Left lobe of liver (tissue), 2 donors: Measurements from ENCODE around the gene PARVA. TPM values are rescaled to one million over a fixed set of nuclear protein-coding genes. Genes with fewer than 3 reads are reported as not detected.
A peak's percentile ranks its signal among the peaks of the same experiment; 100 is the strongest.

Experiments
- ATAC-seq: fragments of 200-7000 bp; cut with Tn5 transposase; one replicate; pipeline ENCODE4 v1.9.1; 2020; ENCODE audit warnings: mild to moderate bottlenecking, moderate library complexity
- DNase-seq: peaks from one replicate; pipeline ENCODE4 v3.0.0-alpha.2; 2020; ENCODE audit warnings: low spot score
- total RNA-seq: library from RNA; stranded (reverse); gene quantifications from one replicate; pipeline ENCODE4 v1.2.1, GENCODE V29; 2021
- donor health status: DM: no; HTN: no; CAD: no; lungs with moderate emphysema.
- donor health status: DM: no; HTN: yes; CAD: no.

Gene PARVA
- total RNA-seq, 1 donor from 2014 or later = 22.4 TPM

DNA sequence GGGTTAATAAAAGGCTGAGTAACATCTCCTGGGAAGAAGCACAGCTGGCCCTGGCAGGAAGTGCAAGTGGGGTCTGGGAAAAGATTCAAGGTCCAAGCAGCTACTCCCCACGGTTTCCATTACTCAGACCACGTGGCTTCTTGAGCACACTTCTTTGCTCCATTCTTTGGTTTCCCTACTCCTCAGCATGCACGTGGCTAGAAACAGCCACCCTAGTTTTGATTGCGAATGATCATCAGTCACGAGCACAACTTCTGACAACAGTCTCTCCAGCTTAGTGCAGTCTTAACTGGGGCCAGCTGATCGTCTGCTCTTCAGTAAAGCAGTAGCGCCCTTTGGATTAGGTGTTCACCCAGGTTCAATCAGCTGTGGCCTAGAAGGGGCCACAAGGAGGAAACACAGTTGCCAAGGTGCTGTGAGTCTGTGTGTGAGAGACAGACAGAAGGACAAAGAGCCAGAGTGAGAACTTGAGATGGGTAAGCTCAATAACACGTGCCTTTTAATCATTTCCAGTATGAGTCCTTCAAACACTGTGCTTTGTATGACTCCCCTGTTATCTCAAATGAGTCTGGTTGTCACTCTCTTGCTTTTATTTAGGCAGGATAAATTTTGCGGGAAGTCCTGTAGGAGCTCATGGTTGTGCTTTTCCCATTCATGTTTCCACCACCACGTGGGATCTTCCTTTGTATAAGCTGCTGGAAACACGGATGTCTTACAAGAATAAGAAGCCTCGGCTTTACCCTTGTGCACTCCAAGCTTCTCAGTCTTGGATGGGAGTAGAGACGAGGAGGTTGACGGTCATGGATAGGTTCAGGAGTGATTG, 901 bp upstream of the PARVA start:
- ATAC-seq (no peak), DNase-seq (no peak)

DNA sequence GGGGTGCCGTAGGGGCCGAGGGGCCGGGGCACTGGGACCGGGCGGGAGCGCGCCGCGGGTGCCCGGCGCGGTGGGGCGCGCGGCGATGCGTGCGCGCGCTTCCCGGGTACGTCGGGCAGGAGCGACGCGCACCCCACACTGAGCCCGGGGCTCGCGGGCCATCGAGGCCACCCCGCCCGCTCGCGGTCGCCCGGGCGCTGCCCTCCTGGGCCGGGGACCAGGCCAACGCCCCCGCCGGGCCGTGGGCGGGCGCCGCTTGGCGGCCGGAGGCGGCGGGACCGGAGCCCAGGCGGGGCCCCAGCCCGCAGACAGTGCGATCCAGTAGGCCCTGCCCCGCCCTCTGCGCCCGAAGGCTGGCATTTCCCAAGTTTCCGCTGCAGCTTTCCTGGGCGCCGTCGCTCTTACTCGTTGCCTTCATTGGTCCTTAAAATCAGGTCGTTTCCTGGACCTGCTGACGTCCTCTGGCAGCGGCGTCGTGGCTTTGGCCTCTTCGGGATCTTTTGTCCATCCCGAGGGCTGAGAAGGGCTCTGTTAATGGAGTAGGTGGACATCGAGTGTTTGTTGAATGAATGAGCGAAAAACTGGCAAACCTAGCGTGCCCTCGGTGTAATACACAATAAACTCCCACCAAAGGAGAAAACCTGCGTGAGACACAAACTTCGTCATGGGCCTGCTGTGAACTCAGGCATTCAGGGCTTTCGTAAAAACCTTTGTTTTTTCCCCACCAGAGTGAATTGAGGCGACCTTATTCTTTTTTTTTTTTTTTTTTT, 638 bp downstream of the PARVA start:
- DNase-seq (peak; percentile 88), ATAC-seq (peak; percentile 88)

DNA sequence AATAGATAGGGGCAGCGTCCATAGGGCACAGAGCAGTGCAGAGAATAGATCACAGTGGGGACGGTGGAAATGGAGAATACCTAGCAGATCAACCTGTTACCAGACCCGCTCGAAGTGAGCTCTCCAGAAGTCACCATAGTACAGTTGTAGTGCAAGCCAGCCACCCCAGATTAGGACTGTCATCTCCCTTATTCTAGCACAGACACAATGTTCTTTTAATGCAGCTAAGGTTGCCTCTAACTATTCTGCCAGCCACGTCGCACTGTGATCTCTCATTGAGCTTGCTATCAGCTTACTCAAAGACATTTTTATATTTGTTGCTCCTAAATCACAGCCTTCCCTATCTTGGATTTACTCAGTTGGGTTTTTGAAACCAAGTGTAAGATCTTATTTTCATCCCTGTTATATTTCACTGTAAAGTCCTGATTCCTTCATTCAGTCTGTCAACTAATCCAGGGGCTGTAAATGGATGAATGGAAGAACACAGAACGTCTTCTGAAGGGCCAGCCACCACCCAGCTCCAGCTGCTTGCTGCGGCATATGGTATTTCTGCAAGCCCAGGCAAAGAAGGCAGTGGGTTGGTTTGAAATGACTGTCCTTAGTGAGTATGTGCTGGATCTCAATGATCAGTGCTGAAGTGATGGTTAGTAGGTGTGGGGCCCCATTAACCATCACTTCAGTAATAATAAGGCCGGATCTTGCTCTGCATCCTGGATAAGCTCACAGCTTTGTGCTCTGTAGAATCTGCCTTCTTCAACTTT, 3.4 kb downstream of the PARVA start:
- no peak for DNase-seq
- ATAC-seq = no peak

DNA sequence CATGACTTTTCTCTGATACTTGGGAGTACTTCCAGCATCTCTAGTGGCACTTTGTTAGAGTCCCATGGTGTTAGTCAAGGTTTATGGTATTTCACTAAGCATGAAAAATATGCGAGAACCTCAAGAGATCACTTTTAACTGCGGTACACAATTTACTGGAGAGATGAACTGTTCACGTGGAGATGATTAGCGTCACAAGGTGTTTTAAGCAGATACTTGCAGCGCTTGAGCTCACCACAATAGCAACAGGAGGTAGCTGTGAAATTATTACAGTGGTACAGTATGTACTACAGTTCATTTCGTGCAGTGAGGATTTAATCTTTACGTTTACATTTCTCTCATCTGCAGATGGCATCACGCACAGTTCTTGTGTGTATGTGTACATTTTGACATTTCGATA, 4.5 kb downstream of the PARVA start:
- DNase-seq (no peak), ATAC-seq (no peak)

DNA sequence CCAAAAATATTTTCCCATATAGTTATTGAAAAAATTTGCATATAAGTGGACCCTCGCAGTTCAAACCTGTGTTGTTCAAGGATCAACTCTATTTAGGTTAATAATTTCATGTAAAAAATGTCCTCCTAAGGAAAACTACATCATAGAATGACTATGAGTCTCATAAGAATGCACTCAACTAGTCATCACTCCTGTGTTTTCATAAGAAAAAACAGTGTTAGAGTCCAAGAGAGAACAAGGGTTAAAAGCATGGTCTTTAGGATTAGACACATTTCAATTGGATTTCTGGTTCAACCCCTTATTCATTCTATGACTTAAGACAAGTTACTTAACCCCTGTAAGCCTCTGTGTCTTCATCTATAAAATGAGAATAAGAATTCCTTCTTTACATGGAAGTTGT, 5.1 kb downstream of the PARVA start:
- DNase-seq = no peak
- no peak for ATAC-seq

DNA sequence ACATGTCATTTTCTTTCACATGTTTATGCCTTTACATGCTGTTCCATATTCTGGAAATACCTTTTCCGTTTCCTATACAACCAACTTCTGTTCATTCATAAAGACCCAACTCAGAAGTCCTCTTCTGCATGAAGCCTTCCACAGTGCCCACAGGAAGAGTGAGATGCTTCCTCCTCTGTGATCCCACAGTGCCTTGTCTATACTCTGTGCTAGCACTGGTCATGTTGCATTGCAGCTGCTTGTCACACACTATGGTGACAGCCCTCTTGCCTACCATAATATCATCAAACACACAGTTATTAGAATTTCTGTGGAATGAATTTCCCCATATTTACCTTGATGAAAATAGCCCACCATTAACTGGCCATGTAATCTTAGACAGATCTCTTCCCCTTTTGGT, 8.9 kb downstream of the PARVA start:
- ATAC-seq = no peak
- DNase-seq = no peak

DNA sequence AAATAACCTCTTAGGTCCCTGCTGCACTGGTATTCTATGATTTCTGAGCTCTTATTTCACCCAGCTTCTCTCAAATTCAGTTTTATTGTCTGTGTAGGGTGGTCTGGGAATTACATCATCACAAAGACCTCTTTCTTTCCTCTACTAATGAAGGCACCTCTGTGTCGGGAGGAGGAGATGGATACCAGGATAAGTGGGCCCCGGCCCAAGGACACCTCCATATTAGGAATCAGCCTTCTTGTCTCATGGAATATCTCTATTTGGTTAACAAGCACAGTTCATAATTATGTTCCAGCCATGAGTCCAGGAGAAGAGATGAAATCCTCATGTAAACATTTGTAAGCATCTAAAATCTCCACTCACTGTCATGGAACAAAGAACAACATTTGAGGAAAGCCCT, 9.4 kb downstream of the PARVA start:
- DNase-seq = no peak
- no peak for ATAC-seq

DNA sequence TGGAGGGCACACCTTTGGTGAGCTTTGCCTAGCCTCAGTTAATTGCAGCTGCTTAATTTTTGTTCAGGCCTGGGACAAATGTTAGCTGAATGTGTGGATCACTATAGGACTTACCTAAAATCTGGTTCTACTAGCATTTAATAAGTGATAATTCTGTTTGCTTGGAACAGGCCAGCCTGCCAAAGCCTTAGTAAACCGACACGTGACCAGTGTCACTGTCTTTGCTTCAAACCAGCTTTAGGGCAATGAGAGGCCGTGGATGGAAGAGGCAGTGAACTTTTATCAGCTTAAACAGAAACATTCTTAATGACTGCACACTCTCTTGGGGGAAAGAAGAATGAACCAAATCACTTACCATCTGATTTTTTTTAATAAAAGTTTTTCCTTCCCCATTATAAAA, 10.8 kb downstream of the PARVA start:
- peak; percentile 81 for ATAC-seq
- no peak for DNase-seq

DNA sequence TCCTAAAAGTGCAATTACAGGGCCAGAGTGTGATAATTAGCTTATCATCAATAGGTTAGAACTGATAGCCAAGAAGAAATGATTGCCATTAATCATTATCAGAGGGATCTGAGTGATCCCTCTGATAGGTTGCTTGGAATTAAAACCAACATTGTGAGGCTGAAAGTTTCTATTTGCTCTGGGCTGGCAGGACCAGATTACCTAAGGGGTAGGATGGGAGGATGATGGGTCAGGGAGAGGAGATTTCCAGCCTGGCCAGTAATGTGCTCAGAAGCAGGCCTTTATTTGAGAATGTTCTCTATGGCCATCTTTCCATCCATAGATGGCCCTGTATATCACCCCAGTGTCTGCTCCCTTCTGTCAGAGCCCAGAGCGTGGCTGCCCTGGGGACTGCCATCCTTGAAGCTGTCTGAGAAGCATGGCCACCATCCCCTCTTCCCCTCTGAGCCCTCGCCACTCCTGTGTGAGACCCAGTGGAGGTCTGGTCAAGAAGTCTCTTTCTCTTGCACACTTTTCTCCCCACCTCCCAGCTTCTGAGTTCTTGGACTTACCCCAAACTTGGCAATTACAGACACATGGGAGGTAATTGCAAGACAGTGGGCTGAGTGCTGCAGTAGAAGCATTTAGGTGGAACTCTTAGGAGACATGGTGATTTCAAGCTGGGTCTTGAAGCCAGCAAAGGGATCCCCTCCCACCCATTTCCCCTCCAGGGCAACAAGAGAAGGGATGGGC, 11.7 kb downstream of the PARVA start:
- peak; percentile 54 for ATAC-seq
- DNase-seq = no peak

DNA sequence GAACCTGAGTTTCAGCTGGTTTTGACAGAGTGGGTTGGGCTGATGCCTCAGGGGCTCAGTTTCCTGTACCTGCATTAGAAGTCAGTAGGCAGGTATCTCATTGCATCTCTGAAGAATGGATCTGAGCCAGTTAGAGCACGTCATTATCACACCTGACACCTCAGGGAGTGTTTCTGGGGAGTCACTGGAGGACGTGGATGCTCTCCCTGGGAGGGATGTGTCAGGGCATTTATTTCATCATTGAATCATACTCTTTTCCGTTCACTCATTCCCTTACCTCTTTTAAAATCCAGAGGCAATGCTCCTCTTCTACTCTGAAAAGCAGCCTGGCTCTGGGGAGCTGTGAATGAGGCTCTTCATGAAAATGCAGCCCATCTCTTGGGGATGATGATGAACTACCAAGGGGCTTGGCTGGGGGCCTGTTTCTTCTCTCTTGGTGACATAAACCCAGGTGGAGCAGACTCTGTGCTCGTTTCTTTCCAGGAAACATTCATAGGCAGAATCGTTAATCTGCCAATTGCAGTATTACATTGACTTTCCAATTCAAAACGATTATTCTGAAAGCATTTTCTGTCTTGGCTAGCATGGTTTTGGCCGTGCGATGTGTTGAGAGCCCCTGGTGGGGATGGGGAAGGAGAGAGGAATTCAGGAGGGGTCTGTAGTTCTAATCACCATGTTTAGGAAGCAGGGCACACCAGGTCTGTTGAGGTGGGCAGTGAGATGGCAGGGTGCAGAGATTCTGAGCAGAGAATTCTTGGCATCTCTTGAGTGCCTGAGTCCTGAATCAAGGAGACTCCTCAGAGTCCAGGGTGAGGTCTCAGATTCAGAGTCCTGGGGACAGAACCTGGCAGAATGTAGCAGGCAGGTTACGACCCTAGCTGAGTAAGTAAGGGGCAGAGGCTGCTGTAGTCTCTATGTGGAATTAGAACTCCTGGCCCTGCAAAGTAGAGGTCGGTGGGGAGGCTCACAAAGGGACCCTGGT, 12.6 kb downstream of the PARVA start:
- no peak for ATAC-seq
- no peak for DNase-seq

DNA sequence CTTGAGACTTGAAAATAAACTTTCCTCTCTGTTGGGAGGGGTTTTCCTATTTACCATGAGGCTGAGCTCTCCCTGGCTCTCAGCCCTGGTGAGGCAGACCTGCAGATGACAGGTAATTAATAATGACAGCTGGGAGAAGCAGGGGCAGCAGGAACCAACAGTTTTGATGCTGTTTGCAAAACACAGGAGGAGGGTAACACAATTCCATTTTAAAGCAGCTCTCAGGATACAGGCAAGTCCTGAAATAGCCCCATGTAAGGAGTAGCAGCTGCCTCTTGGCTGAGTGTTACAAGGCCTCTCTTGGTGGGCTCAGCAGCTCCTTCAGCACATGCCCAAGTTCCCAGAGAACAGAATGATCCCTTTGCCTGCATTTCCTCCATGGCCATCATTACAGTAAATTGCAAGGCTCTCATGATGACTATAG, 13.3 kb downstream of the PARVA start:
- ATAC-seq = no peak
- no peak for DNase-seq

DNA sequence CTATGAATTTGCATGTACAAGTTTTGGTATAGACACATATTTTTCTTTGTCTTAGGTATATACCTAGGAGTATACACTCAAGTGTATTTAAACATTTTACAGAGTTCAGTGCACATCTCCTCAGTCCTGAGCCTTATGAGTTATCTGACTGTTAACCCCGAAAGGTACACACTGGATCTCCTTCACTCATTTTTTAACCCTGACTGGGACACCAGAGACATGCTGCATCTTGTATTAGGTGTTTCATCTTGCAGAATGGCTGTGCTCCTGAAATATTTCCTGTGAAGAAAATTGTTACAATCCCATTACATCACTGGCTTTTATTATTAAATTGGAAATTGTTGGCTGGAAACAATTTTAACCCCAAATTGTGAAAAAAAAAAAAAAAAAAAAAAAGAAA, 15.3 kb downstream of the PARVA start:
- ATAC-seq (no peak), DNase-seq (no peak)

DNA sequence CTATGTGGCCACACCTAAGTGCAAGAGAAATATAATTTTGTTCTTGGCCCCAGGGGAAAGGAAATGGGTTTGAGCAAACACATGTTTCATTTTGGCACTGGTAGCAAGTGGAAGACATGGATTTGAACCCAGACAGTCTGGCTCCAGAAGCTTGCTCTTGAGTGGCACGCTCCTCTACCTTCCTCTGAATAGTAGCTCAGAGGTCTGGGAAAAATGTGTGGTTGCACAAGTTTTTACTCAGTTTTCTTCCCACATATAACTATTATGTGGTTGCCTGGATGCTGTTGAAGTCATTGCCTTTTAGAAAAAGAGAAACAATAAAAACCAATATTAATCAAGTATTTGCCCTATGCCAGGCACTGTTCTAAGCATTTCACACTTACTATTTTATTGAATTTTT, 16.3 kb downstream of the PARVA start:
- DNase-seq = no peak
- ATAC-seq = no peak

DNA sequence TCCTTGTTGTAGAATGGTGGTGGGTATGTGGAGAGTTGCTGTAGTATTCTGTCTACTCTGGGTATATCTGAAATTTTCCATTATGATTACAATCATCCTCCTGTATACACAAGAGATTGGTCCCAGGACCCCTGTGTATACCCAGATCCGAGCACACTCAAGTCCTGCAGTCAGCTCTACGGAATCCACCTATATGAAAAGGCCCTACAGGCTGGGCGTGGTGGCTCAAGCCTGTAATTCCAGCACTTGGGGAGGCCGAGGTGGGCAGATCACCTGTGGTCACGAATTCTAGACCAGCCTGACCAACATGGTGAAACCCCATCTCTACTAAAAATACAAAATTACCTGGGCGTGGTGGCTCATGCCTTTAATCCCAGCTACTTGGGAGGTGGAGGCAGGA, 17.2 kb downstream of the PARVA start:
- ATAC-seq = no peak
- DNase-seq = no peak

DNA sequence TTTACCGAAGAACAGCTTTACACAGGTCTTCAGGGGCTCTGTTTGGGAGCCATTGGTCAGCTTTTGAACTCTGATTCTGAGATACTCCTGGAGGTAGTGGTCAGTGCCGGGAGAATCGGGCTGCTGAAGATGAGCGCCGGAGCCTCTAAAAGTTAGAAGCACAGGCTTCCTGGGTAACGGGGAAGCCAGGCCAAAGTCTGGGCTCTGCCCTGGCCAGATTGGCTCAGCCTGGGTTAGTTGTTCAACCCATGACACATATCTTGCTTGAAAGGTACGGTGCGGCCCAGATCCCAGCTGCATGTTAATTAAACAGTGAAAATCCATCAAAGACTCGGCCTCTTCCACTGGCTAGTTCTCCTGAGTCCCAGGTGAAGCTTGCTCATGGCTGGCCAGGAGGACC, 18.0 kb downstream of the PARVA start:
- peak; percentile 97 for ATAC-seq

DNA sequence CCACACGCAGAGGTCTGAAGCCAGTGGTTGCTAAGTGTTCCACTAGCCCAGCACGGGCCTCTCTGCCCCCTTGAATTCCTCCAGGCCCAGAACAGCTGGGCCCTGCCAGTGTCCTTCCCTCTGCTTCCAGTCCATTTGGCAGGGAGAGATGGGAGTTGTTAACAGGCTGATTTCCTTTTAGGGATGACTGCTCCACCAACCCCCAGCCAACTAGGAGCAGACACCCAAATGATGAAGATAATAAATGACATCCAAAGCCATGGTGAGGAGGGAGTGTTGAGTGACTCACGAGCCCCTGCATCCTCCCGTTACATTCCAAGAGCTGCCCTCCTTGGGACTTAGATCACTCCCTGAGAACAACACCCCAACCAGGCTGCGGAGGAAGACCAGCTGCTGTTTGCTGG, 20.6 kb downstream of the PARVA start:
- ATAC-seq = no peak
- no peak for DNase-seq

More for the DNA sequence above, 18.0 kb downstream of the PARVA start:
- peak; percentile 85 for DNase-seq

DNA sequence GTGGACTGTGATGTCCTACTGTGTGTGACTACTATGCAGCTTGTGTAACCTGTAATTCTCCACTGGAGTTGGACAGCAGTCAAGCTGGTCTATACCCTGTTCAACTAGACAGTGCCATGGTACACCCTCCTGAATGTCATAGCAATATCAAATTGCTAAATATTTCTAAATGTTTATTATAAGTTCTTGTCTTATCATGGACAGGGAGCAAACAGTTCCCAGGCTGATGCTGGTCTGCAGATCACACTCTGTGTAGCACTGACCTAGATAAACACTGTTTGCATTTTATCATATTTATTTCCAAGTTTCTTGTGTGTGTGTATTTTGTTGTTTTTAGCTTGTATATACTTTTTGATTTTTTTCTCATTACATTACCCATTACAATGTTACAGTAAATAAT, 22.0 kb downstream of the PARVA start:
- no peak for DNase-seq
- ATAC-seq = no peak

DNA sequence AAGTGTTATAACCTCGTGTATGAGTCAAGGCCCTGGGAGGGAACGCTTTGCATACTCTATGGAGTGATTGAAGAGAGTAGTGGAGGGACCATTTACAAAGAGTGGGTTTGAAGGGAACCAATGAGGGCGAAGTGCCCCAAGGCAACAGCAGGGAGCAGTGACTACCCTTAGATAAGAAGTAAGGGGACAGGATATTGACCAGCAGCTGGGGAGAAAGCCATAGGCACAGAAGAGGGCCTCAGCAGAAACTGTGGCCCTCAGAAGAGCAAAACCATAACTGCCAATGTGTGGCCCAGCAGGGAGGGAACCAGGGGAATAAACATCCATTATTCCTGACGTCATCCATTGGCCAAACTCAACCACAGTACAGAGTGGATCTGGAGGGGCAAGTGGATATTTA, 24.7 kb downstream of the PARVA start:
- no peak for DNase-seq
- no peak for ATAC-seq

DNA sequence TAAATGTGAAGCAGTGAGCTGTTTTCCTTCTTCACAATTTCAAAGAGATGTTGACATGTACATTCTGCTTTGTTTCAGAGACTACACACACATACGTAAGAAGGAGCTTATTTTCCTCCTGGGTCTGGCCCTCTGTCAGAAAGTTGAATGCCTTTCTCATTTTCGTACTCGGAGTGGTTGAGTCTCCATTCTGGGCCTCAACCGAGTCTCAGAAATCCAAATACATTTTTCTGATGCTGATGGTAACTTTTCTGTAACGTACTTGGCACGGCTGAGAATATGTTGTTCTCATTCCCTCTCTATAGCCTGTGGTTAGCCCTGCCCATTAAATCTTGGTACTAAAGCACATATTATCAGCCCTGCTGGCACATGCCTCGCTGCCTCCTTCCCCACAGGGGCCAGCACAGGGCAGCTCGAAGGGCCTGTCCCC, 25.3 kb downstream of the PARVA start:
- ATAC-seq (peak; percentile 17), DNase-seq (no peak)
